IMR-90 (cell line): ENCODE data around the gene CLBA1. TPM values are rescaled to one million over a fixed set of nuclear protein-coding genes. Genes with fewer than 3 reads are reported as not detected.
A peak's percentile ranks its signal among the peaks of the same experiment; 100 is the strongest.
"Not testable (repeated sequence)": the region's sequence is repeated elsewhere in the genome, so short reads cannot be mapped to it uniquely, and the experiment has no call there.

Experiments used
- ATAC-seq: fragments of 200-7000 bp; cut with Tn5 transposase; 2 replicates; pipeline ENCODE4 v1.9.1; 2020; ENCODE audit warnings: low read depth, mild to moderate bottlenecking, moderate library complexity
- BruUV-seq: library from RNA; stranded (reverse); fragments of 400-500 nt; replicated peaks from 2 replicates; lab custom pipeline; 2021; lab: Mats Ljungman, UMichigan
- CTCF ChIA-PET: fragments of 300-600 bp; formaldehyde crosslinking; extraction: SDS; loops from one replicate; lab custom pipeline; 2021; ENCODE audit warnings: antibody characterized with exemption; lab: Yijun Ruan, JAX
- POLR2A ChIA-PET: fragments of 300-600 bp; sonication (Branson Sonifier 250); formaldehyde crosslinking; loops from one replicate; lab custom pipeline; 2022; ENCODE audit warnings: antibody characterized with exemption; ENCODE audit not compliant: unreplicated experiment; lab: Charles Lee
- DNase-seq: peaks from one replicate; pipeline ENCODE4 v3.0.0; 2013
- H2AFZ ChIP-seq: replicated peaks from 2 replicates; pipeline ENCODE3; 2013; ENCODE audit warnings: low read length, mild to moderate bottlenecking; ENCODE audit not compliant: poor library complexity
- H2AK5ac ChIP-seq: 2 replicates; pipeline ENCODE4 v1.6.1; 2013; ENCODE audit warnings: low read depth, low read length, inconsistent platforms
- H2AK9ac ChIP-seq: replicated peaks from 2 replicates; pipeline ENCODE3; 2013; ENCODE audit warnings: mild to moderate bottlenecking, low read depth, low read length, moderate library complexity; ENCODE audit not compliant: poor library complexity
- H2BK120ac ChIP-seq: 2 replicates; pipeline ENCODE4 v1.6.1; 2013; ENCODE audit warnings: low read depth, low read length, inconsistent platforms
- H2BK15ac ChIP-seq: 3 replicates; pipeline ENCODE4 v1.6.1; 2013; ENCODE audit warnings: low read depth, low read length, inconsistent platforms
- H2BK20ac ChIP-seq: 2 replicates; pipeline ENCODE4 v1.6.1; 2013; ENCODE audit warnings: low read depth, mild to moderate bottlenecking, inconsistent platforms, low read length, moderate library complexity
- H2BK5ac ChIP-seq: 2 replicates; pipeline ENCODE4 v1.6.1; 2013; ENCODE audit warnings: mild to moderate bottlenecking, low read depth, low read length, inconsistent platforms; ENCODE audit not compliant: poor library complexity, severe bottlenecking
- H3K14ac ChIP-seq: replicated peaks from 2 replicates; pipeline ENCODE4 v1.6.1; 2013; ENCODE audit warnings: low read depth, low read length, inconsistent platforms
- H3K18ac ChIP-seq: 2 replicates; pipeline ENCODE4 v1.6.1; 2013; ENCODE audit warnings: low read depth, low read length, control low read depth
- H3K23ac ChIP-seq: 2 replicates; pipeline ENCODE4 v1.6.1; 2013; ENCODE audit warnings: low read depth, low read length, inconsistent platforms
- H3K27ac ChIP-seq: 2 replicates; pipeline ENCODE4 v1.5.1; 2013; ENCODE audit warnings: mild to moderate bottlenecking, control low read depth, low read length; ENCODE audit not compliant: insufficient read depth
- H3K27me3 ChIP-seq: 2 replicates; pipeline ENCODE4 v1.6.1; 2013; ENCODE audit warnings: low read length; ENCODE audit not compliant: control insufficient read depth, insufficient read depth
- H3K36me3 ChIP-seq: 2 replicates; pipeline ENCODE4 v1.6.1; 2013; ENCODE audit warnings: low read length, mixed read lengths; ENCODE audit not compliant: control insufficient read depth, insufficient read depth
- H3K4ac ChIP-seq: 2 replicates; pipeline ENCODE4 v1.6.1; 2013; ENCODE audit warnings: low read depth, low read length, inconsistent platforms
- H3K4me1 ChIP-seq: 2 replicates; pipeline ENCODE4 v1.6.1; 2013; ENCODE audit warnings: low read length, mixed read lengths; ENCODE audit not compliant: control insufficient read depth, insufficient read depth
- H3K4me2 ChIP-seq: 2 replicates; pipeline ENCODE4 v1.6.1; 2013; ENCODE audit warnings: low read depth, mild to moderate bottlenecking, control low read depth, low read length, moderate library complexity
- H3K4me3 ChIP-seq: 2 replicates; pipeline ENCODE4 v1.5.1; 2013; ENCODE audit warnings: low read depth, mild to moderate bottlenecking, control low read depth, low read length, moderate library complexity; ENCODE audit not compliant: insufficient read depth
- H3K56ac ChIP-seq: 2 replicates; pipeline ENCODE4 v1.6.1; 2013; ENCODE audit warnings: low read length, inconsistent platforms; ENCODE audit not compliant: insufficient read depth; ENCODE audit errors: extremely low read depth
- H3K79me1 ChIP-seq, 2 experiments: 2 replicates each; pipeline ENCODE4 v1.6.1; 2013; ENCODE audit warnings: low read length in 2 of 2, inconsistent platforms in 1 of 2, low read depth in 1 of 2
- H3K9ac ChIP-seq: 2 replicates; pipeline ENCODE4 v1.6.1; 2013; ENCODE audit warnings: low read depth, low read length, control low read depth
- H3K9me1 ChIP-seq: 2 replicates; pipeline ENCODE4 v1.6.1; 2013; ENCODE audit warnings: low read length, inconsistent platforms; ENCODE audit not compliant: insufficient read depth
- H3K9me3 ChIP-seq: 2 replicates; pipeline ENCODE4 v1.6.1; 2013; ENCODE audit warnings: low read length; ENCODE audit not compliant: control insufficient read depth, insufficient read depth
- H4K20me1 ChIP-seq: 2 replicates; pipeline ENCODE4 v1.6.1; 2013; ENCODE audit warnings: low read length, inconsistent platforms; ENCODE audit not compliant: insufficient read depth
- H4K5ac ChIP-seq: 2 replicates; pipeline ENCODE4 v1.6.1; 2013; ENCODE audit warnings: mild to moderate bottlenecking, low read depth, low read length, control low read depth
- H4K8ac ChIP-seq, 2 experiments: 2 replicates each; pipeline ENCODE4 v1.6.1; 2013; ENCODE audit warnings: low read depth in 2 of 2, low read length in 2 of 2, control low read depth in 1 of 2, inconsistent platforms in 1 of 2
- H4K91ac ChIP-seq: 2 replicates; pipeline ENCODE4 v1.6.1; 2013; ENCODE audit warnings: low read depth, low read length, inconsistent platforms; ENCODE audit not compliant: insufficient read depth
- WGBS, 2 experiments: methylation state at CpG; one replicate each; pipeline versions ENCODE4 v1.1.5 to v1.1.7; 2013; ENCODE audit warnings: missing lambda C conversion rate in 2 of 2; ENCODE audit not compliant: insufficient read length in 1 of 2; ENCODE audit errors: extremely low coverage in 2 of 2; 5-methylcytosine and 5-hydroxymethylcytosine counted together
- dilution Hi-C: fragments of 300-500 bp; cut with HindIII; formaldehyde crosslinking; loops from one replicate; pipeline ENCODE4 v1.14.3; 2018; ENCODE audit warnings: low sequenced_read_pairs; ENCODE audit not compliant: unreplicated experiment
- in situ Hi-C: fragments of 300-500 bp; cut with MboI; formaldehyde crosslinking; loops from 3 replicates; pipeline ENCODE4 v1.14.3; 2019; ENCODE audit warnings: low sequenced_read_pairs, inconsistent platforms, mixed read lengths
- intact Hi-C: fragments of 100-400 bp; cut with micrococcal nuclease; formaldehyde crosslinking; loops from 2 replicates; pipeline ENCODE4 v1.10.0; 2022
- polyA plus RNA-seq, 3 experiments: library from polyadenylated mRNA; depleted of rRNA; stranded (reverse); fragments of >200 nt; gene quantifications; 2 replicates each; pipeline ENCODE4 v1.2.3, GENCODE V29; 2012; ENCODE audit warnings: low replicate concordance in 1 of 3
- total RNA-seq: library from RNA; depleted of rRNA; stranded (reverse); fragments of >200 nt; gene quantifications from 2 replicates; pipeline ENCODE4 v1.2.3, GENCODE V29; 2012

CLBA1 gene
- total and polyA plus RNA-seq, 2 of the 4 experiments (the other 2 are of a cell fraction): 2.7 to 6.2 TPM

DNA sequence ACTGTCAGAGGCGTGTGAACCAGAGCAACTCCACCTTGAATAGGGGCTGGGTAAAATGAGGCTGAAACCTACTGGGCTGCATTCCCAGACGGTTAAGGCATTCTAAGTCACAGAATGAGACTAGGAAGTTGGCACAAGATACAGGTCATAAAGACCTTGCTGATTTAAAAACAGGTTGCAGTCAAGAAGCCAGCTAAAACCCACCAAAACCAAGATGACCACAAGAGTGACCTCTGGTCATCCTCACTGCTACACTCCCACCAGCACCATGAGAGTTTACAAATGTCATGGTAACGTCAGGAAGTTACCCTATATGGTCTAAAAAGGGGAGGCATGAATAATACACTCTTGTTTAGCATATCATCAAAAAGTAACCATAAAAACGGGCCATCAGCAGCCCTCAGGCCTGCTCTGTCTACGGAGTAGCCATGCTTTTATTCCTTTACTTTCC is 46.9 kb downstream of the CLBA1 start:
- BruUV-seq, H4K91ac ChIP-seq, POLR2A ChIA-PET, H3K9me1 ChIP-seq, intact Hi-C loops, H3K79me1 ChIP-seq, H4K5ac ChIP-seq, H3K4me3 ChIP-seq, H3K9ac ChIP-seq, H3K27ac ChIP-seq, ATAC-seq, H3K56ac ChIP-seq, dilution Hi-C loops, H2BK5ac ChIP-seq, H2AK9ac ChIP-seq, H3K36me3 ChIP-seq, H2BK15ac ChIP-seq, in situ Hi-C loops, H4K20me1 ChIP-seq, H2AFZ ChIP-seq, H3K18ac ChIP-seq, H3K27me3 ChIP-seq, H3K4ac ChIP-seq, H3K9me3 ChIP-seq, CTCF ChIA-PET, H2BK20ac ChIP-seq, H3K4me1 ChIP-seq, H2AK5ac ChIP-seq, H3K23ac ChIP-seq, H2BK120ac ChIP-seq, H3K4me2 ChIP-seq, H3K14ac ChIP-seq: not testable (repeated sequence)
- 65% methylated on average over 2 of the region's 5 CpGs; no CpG with 5 or more reads in 1 of the 2 experiments for WGBS, 2 experiments
- H4K8ac ChIP-seq: 0 out of 4 replicates have a peak overlapping the region, but pooled peaks of 1 of the 2 experiments have one; percentile 21
- peak; percentile 40 for DNase-seq

DNA sequence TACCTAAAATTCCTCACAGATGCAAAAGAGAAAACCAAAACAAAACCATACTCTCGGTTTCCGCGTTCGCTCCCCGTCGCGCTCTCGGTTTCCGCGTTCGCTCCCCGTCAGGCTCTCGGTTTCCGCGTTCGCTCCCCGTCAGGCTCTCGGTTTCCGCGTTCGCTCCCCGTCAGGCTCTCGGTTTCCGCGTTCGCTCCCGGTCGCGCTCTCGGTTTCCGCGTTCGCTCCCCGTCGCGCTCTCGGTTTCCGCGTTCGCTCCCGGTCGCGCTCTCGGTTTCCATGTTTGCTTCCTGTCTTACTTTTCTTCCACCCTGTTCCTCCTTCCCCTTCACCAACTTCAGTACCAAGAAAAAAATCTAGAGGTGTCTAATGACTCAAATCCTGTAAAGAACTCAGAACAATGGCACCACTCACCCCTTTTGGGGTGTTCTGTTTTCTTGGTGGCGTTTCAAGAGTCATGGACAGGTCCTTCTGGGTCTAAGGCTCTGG is 47.9 kb downstream of the CLBA1 start:
- H2BK120ac ChIP-seq, H3K79me1 ChIP-seq, H3K9me1 ChIP-seq, H3K27me3 ChIP-seq, ATAC-seq, H2AK9ac ChIP-seq, H3K14ac ChIP-seq, POLR2A ChIA-PET, H3K9me3 ChIP-seq, CTCF ChIA-PET, dilution Hi-C loops, H2BK15ac ChIP-seq, in situ Hi-C loops, H4K91ac ChIP-seq, BruUV-seq, H3K27ac ChIP-seq, H3K56ac ChIP-seq, H2BK20ac ChIP-seq, H2BK5ac ChIP-seq, H3K4me1 ChIP-seq, DNase-seq, H2AK5ac ChIP-seq, H4K20me1 ChIP-seq, H3K36me3 ChIP-seq, intact Hi-C loops: not testable (repeated sequence)
- WGBS, 2 experiments: 6% methylated on average over 21 of the region's 45 CpGs; no CpG with 5 or more reads in 1 of the 2 experiments
- Histone ChIP-seq H3K9ac (peak overlapping the region; percentile 37; the same call in 1 of the 2 replicates), H2AFZ (peak overlapping the region; percentile 71), H3K18ac (peak overlapping the region; percentile 6; the same call in 1 of the 2 replicates), H4K8ac (peak overlapping the region; percentile 54 to 80), H3K4me2 (peak overlapping the region; percentile 81), H4K5ac (peak overlapping the region; percentile 79), H3K23ac (peak overlapping the region; percentile 37; the same call in 1 of the 2 replicates), H3K4ac (peak overlapping the region; percentile 43; the same call in 1 of the 2 replicates), H3K4me3 (peak overlapping the region; percentile 57)
